GM18526 (cell line): ENCODE measurements around the gene FBXW4.

ENCODE experiments used
- POLR2A ChIP-seq: IDR thresholded peaks from 3 replicates; pipeline ENCODE4 v1.6.1; 2011; ENCODE audit not compliant: insufficient read length; ENCODE audit errors: extremely low read depth

The FBXW4 gene

GRCh38 chr10:101694674-101695403 lies at the start of gene FBXW4:
Gene FBXW4, minus strand, starts transcription at chr10:101695170. Its CDS starts 65 bp downstream, at chr10:101695105.
- TF ChIP-seq POLR2A, result peak; percentile 88

DNA sequence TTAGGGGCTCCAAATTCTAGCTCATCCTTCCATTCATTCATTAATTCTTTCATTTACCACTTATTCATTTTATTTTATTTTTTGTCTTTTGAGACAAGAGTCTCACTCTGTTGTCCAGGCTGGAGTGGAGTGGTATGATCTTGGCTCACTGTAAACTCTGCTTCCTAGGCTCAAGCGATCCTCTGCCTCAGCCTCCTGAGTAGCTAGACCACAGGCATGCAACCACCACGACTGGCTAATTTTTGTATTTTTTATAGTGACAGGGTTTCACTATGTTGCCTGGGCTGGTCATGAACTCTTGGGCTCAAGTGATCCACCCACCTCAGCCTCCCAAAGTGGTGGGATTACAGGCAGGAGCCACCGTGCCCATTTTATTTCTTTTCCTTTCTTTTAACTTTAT lies 49.3 kb upstream of the FBXW4 start:
- no peak for TF ChIP-seq POLR2A

DNA sequence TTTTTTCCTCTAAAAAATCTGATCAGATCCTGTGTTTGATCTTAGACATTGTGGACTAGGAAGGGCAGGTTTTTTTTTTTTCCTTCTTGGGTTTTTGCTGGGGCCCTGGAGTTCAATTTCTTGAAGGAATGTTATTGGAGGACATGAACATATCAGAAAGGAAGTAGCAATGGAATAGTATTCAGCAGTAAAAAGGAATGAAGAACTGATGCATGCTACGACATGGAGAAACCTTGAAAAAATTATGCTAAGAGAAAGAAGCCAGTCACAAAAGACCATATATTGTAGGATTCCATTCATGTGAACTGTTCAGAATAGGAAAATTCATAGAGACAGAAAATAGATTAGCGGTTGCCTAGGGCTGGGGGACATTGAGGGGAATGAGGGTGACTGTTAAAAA lies 47.0 kb upstream of the FBXW4 start:
- no peak for TF ChIP-seq POLR2A

DNA sequence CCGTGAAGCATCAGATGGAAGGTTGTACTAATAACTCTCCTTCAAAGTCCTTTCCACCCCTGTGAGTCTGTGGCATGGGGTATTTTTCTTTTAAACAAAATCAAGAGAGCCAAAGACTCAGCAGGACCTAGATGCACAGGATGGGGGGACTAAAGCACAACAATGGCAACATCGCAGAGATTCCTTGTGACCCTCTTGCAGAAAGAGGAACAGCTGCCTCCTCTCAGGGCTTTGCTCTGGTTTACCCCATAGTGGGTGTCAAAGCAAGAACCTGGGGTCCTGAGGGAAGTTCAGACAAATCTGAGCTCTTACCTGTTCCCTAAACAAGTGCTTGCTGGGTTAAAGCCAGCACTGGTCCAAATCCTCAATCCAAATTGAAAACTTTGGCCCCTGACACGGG lies 41.7 kb upstream of the FBXW4 start:
- TF ChIP-seq POLR2A, result no peak

DNA sequence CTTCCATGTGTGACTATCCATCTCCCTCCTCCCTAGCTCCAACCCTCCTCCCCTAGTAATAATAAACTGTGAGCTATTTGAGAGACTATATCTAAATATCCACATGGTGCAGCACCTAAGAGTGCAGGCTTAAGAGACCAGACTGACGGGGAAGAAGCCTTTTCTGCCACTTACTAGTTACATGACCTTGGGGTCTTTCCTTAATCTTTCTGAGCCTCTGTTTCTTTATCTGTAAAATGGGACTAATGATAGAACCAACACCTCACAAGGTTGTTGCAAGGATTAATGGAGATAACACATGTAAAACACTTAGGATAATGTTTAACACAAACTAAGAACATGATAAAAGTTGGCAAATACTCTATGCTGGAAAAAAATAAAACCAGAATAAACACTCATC lies 37.1 kb upstream of the FBXW4 start:
- TF ChIP-seq POLR2A, result no peak

DNA sequence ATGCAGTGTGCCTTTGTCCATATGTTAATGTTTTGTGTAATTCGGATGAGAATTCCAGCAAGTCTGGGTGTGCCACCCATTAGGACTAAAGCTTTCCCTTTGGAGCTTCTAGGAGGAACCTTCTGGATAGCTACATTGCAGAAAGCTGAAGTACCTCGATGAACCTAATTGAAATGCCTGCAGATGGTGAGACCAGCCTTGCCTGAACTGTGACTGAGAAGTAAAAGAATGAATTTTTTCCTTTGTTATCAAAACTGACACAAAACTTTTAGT lies 31.1 kb upstream of the FBXW4 start:
- TF ChIP-seq POLR2A, result no peak

- TF ChIP-seq POLR2A, result no peak
These were observed 30.5 kb upstream of the FBXW4 start for GRCh38 chr10:101725296-101726114.

DNA sequence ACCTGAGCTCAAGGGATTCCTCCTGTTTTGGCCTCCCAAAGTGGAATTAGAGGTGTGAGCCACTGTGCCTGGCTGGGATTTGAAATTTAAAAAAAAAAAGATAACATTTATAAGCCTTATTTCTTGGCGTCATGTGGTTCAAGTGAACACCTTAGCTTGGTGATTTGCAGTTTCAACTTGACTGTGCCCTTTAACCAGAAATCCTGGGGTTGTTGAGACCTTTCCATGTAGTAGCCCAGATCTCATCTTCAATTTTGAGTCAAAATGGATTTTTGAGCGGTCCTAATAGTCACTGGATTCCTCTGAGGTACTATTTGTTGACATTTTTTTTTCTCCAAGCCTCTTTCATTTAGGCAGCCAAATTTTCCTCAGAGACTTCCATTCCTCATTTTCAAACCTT lies 29.5 kb upstream of the FBXW4 start:
- no peak for TF ChIP-seq POLR2A

DNA sequence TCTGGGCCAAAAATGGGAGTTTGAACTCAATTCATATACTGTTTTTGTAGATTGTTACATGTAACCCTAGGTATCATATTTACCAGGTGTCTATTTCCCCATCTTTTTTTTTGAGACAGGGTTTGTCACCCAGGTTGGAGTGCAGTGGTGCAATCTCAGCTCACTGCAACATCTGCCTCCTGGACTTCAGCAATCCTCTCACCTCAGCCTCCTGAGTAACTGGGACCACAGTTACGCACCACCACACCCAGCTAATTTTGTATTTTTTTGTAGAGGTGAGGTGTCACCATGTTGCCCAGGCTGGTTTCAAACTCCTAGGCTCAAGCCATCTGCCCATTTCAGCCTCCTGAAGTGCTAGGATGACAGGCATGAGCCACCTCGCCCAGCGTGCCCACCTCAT lies 28.2 kb upstream of the FBXW4 start:
- no peak for TF ChIP-seq POLR2A

GRCh38 chr10:101721806-101722205 lies 26.8 kb upstream of the FBXW4 start:
- TF ChIP-seq POLR2A, result no peak

GRCh38 chr10:101720606-101721230 lies 25.7 kb upstream of the FBXW4 start:
- no peak for TF ChIP-seq POLR2A

GRCh38 chr10:101718690-101719275 lies 23.8 kb upstream of the FBXW4 start:
- TF ChIP-seq POLR2A, result no peak

GRCh38 chr10:101716891-101717659 lies 22.1 kb upstream of the FBXW4 start:
- TF ChIP-seq POLR2A, result no peak

DNA sequence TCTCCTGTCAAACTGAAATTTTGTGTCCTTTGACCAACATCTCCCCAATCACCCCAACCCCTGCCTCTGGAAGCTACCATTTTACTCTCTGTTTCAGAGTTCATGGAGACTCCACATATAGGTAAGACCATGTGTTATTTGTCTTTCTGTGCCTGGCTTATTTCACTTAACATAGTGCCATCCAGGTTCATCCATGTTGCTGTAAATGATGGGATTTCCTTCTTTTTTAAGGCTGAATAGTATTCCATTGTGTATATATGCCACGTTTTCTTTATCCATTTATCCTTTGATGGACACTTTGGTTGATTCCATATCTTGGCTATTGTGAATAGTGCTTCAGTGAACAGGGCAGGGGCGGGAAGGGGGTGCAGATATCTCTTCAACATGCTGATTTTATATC lies 18.0 kb upstream of the FBXW4 start:
- no peak for TF ChIP-seq POLR2A

DNA sequence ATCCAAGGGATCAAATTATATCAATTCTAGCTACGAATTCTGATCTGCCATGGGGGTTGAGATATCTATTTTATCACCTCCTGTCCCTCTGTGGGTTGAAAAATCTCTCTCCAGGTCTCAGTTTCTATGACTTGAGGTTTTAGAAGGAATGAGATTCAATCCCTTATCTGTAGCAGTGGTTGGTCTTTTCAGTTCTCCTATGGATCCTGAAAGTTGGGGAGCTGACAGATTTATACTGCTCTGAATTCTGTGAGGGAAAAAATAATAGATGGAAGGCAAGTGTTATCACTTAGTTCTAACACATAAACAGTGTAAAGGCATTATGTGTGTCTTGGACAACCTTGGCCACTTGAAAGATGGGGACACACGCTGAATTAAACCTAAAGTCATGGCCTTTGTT lies 15.8 kb upstream of the FBXW4 start:
- no peak for TF ChIP-seq POLR2A
